GM10248 (cell line): Measurements from ENCODE around the gene VOPP1.

ENCODE experiments used
- CTCF ChIA-PET: fragments of 300-600 bp; sonication (Branson Sonifier 250); formaldehyde crosslinking; extraction: SDS; loops from one replicate; lab custom pipeline; 2021; ENCODE audit warnings: antibody characterized with exemption; lab: Yijun Ruan, JAX
- POLR2A ChIA-PET: fragments of 350-650 bp; sonication (Branson Sonifier 250); formaldehyde crosslinking; extraction: SDS; loops from one replicate; lab custom pipeline; 2020; ENCODE audit warnings: antibody characterized with exemption; lab: Yijun Ruan, JAX
- DNase-seq: peaks from one replicate; pipeline ENCODE4 v3.0.0; 2012; ENCODE audit errors: extremely low spot score
- TF ChIP-seq, protein P1 (sequence below): IDR thresholded peaks from 2 replicates; pipeline ENCODE4 v1.5.1; 2012; ENCODE audit warnings: mild to moderate bottlenecking, low read depth; ENCODE audit errors: extremely low read depth, missing control alignments, control extremely low read depth

The VOPP1 gene

DNA sequence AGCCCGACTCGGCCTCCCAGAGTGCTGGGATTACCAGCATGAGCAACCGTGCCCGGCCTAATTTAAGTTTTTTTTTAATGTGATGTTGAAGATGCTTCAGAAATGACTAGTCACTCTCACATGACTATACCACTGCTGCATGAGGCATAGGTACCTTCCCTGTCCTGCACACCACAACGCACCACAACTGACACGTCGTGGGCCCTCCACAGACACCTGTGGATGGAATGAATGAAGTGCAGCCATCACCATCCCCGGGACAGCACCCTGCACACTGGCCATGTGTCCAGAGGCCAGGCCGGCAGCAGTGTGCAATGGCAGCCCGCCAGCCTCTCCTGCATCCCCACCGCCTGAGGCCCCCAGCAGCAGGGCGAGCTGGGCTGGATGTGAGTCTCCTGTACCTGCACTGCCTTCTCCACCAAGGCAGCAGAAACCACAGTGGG, 55.1 kb downstream of the VOPP1 start:
- peak; percentile 68 for DNase-seq
- TF ChIP-seq, protein P1, sequence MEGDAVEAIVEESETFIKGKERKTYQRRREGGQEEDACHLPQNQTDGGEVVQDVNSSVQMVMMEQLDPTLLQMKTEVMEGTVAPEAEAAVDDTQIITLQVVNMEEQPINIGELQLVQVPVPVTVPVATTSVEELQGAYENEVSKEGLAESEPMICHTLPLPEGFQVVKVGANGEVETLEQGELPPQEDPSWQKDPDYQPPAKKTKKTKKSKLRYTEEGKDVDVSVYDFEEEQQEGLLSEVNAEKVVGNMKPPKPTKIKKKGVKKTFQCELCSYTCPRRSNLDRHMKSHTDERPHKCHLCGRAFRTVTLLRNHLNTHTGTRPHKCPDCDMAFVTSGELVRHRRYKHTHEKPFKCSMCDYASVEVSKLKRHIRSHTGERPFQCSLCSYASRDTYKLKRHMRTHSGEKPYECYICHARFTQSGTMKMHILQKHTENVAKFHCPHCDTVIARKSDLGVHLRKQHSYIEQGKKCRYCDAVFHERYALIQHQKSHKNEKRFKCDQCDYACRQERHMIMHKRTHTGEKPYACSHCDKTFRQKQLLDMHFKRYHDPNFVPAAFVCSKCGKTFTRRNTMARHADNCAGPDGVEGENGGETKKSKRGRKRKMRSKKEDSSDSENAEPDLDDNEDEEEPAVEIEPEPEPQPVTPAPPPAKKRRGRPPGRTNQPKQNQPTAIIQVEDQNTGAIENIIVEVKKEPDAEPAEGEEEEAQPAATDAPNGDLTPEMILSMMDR, result no peak
- POLR2A ChIA-PET, result interaction anchor here (1.6 to 4.0 kb wide), 2 partner anchors 10 to 16 kb away, joined by 3 to 51 read pairs; no protein-coding TSS in a partner anchor
- CTCF ChIA-PET, result interaction anchor here (0.7 to 12.8 kb wide), 6 partner anchors 8 to 30 kb away, joined by 3 to 150 read pairs (median 3); no protein-coding TSS in a partner anchor

- POLR2A ChIA-PET, result interaction anchor here (1.0 to 4.0 kb wide), 2 partner anchors 17 to 32 kb away, joined by 3 to 51 read pairs; no protein-coding TSS in a partner anchor
Observed at GRCh38 chr7:55516409-55516808, 55.9 kb downstream of the VOPP1 start.

DNA sequence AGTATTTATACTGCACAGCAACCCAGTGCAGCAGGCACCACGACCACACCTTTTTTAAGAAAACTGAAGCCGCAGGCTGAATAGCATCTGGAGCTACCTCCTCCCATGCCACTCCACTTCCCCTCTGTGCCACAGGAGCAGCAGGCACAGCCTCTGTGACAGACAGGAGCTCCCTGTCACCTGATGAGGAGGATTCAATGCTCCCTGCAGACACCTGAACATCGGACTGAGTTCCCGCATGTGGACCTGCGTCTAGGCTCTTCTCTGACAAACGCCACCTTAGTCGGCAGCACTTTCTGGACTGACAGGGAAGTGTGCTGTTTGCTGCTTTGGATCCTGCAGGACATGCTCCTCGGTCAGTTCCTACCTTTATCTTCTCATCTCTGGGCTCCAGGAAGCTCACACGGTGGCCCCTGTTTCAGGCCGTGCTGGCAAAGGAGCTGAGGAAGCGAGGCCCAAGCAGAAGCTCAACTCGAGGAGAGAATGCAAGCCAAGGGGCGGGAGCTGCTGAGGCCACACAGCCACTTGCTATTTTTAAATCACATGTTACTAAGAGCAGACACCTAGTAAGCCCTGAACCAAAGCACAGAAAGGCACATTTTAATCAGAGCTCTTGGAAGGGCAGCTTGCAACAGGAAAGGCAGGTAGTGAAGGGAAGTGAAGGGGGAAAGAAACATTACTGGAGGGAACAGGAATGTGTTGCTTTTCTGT, 56.6 kb downstream of the VOPP1 start:
- DNase-seq, result peak; percentile 64
- ChIA-PET POLR2A (interaction anchor here (1.0 to 4.0 kb wide), 2 partner anchors 18 to 31 kb away, joined by 3 to 51 read pairs; no protein-coding TSS in a partner anchor), CTCF (interaction anchor here (1.2 to 12.8 kb wide), 6 partner anchors 10 to 40 kb away, joined by 4 to 150 read pairs (median 6); no protein-coding TSS in a partner anchor)
- TF ChIP-seq, protein P1, result no peak

More at GRCh38 chr7:55516409-55516808, 55.9 kb downstream of the VOPP1 start:
- DNase-seq, result no peak
- TF ChIP-seq, protein P1, result no peak
- CTCF ChIA-PET, result interaction anchor here (0.7 to 12.8 kb wide), 8 partner anchors 8 to 39 kb away, joined by 3 to 150 read pairs (median 5); no protein-coding TSS in a partner anchor

- TF ChIP-seq, protein P1, result no peak
- DNase-seq, result no peak
- ChIA-PET CTCF (interaction anchor here (1.3 to 12.8 kb wide), 4 partner anchors 9 to 31 kb away, joined by 6 to 150 read pairs (median 16); no protein-coding TSS in a partner anchor), POLR2A (interaction anchor here (4.0 kb wide), 1 partner anchor 19 kb away, joined by 51 read pairs; no protein-coding TSS in a partner anchor)
Observed at GRCh38 chr7:55514546-55515265, 57.6 kb downstream of the VOPP1 start.

GRCh38 chr7:55513868-55514267, 58.4 kb downstream of the VOPP1 start:
- ChIA-PET CTCF (interaction anchor here (1.0 to 12.8 kb wide), 5 partner anchors 11 to 80 kb away, joined by 3 to 150 read pairs (median 4); no protein-coding TSS in a partner anchor), POLR2A (no interaction called here)
- DNase-seq, result peak; percentile 48
- TF ChIP-seq, protein P1, result no peak
